Measurements from ENCODE around the gene DNM3. TPM values are rescaled to one million over a fixed set of nuclear protein-coding genes. Genes with fewer than 3 reads are reported as not detected.

Gene DNM3
- total and polyA plus RNA-seq, 9 of the 15 experiments (the other 6 are each of a cell fraction or from before 2014, with no cell fraction given): 0.08 to 0.36 (median 0.22) TPM; not detected in 1

DNA sequence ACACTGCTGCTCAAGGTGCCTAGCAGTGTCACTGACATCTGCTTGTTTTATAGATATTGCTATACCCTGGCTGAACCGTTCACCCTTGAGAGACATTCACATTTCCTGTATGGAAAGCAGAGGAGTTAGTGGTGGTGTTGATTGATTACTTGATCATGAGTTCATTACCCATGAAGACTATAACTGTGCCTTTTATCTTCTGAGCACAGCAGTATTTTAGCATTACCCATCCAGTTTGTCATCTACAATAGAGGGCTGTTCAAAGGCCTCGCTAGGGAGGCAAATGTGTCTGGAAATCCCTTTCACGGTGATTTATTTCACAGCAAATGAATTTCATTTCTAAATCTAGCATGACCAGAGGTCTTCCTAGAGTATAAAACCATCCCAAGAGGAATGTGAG, 160.0 kb downstream of the DNM3 start (continued):
- TF ChIP-seq, protein P1, sequence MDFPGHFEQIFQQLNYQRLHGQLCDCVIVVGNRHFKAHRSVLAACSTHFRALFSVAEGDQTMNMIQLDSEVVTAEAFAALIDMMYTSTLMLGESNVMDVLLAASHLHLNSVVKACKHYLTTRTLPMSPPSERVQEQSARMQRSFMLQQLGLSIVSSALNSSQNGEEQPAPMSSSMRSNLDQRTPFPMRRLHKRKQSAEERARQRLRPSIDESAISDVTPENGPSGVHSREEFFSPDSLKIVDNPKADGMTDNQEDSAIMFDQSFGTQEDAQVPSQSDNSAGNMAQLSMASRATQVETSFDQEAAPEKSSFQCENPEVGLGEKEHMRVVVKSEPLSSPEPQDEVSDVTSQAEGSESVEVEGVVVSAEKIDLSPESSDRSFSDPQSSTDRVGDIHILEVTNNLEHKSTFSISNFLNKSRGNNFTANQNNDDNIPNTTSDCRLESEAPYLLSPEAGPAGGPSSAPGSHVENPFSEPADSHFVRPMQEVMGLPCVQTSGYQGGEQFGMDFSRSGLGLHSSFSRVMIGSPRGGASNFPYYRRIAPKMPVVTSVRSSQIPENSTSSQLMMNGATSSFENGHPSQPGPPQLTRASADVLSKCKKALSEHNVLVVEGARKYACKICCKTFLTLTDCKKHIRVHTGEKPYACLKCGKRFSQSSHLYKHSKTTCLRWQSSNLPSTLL (IDR thresholded peaks at IDR 0.05): no peak
- TF ChIP-seq, protein P2, sequence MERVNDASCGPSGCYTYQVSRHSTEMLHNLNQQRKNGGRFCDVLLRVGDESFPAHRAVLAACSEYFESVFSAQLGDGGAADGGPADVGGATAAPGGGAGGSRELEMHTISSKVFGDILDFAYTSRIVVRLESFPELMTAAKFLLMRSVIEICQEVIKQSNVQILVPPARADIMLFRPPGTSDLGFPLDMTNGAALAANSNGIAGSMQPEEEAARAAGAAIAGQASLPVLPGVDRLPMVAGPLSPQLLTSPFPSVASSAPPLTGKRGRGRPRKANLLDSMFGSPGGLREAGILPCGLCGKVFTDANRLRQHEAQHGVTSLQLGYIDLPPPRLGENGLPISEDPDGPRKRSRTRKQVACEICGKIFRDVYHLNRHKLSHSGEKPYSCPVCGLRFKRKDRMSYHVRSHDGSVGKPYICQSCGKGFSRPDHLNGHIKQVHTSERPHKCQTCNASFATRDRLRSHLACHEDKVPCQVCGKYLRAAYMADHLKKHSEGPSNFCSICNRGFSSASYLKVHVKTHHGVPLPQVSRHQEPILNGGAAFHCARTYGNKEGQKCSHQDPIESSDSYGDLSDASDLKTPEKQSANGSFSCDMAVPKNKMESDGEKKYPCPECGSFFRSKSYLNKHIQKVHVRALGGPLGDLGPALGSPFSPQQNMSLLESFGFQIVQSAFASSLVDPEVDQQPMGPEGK (CRISPR knock-in tag; IDR thresholded peaks at IDR 0.05; ENCODE audit: borderline replicate concordance): no peak
- TF ChIP-seq GTF2F1 (IDR thresholded peaks at IDR 0.05; ENCODE audit: low read depth, low read length) (no peak), KHSRP (IDR thresholded peaks at IDR 0.05) (no peak), ZNF165 (CRISPR knock-in tag; IDR thresholded peaks at IDR 0.05; ENCODE audit: borderline replicate concordance) (no peak), RBM34 (IDR thresholded peaks at IDR 0.05; ENCODE audit: borderline replicate concordance, insufficient read depth, low read length) (no peak), NR1H2 (CRISPR knock-in tag; IDR thresholded peaks at IDR 0.05) (no peak), ZKSCAN3 (CRISPR knock-in tag; IDR thresholded peaks at IDR 0.05) (no peak), HNRNPK (IDR thresholded peaks at IDR 0.05; ENCODE audit: low read depth, low read length, poor library complexity, severe bottlenecking) (no peak)
